Measurements from ENCODE around the gene CYP27C1. TPM values are rescaled to one million over a fixed set of nuclear protein-coding genes. Genes with fewer than 3 reads are reported as not detected.

The CYP27C1 gene
- total RNA-seq, 2 donors from 2014 or later: 1.8 TPM; not detected in 1

GRCh38 chr2:127139766-127140165 is 80.3 kb downstream of the CYP27C1 start:
- TF ChIP-seq POLR2A (IDR thresholded peaks at IDR 0.05) (no peak), CTCF (IDR thresholded peaks at IDR 0.05) (no peak), POLR2AphosphoS5 (IDR thresholded peaks at IDR 0.05) (no peak)
- intact Hi-C loops (cut with DNase I): no loop called here
- 81% methylated on average over 2 of the region's 2 CpGs for WGBS

DNA sequence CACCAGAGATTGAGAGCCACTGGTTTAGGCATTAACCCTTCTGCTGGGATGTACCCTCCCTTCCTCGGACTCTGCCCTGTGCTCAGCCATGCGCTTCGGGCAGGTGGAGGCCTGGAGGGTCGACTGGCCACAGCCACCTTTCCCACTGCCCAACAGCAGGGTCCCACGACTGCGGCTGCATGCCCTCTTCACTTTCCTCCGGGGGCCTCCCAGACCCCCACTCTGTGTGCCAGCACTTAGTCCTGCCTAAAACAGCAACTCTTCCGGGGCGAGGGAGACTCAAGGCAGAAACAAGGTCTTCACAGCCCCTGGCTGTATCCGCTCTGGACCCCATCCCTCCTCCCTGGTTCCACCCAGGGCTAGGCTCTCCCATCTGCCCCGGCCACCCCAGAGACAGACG is 81.8 kb downstream of the CYP27C1 start:
- Histone ChIP-seq H3K4me1 (replicated peaks) (peaks cover 3% of the 10 kb centered on the region), H3K4me3 (no peak overlapping the region), H3K27me3 (replicated peaks; ENCODE audit: insufficient read depth) (no peaks in the 10 kb centered on the region), H3K36me3 (no peaks in the 10 kb centered on the region), H3K27ac (no peak overlapping the region), H3K9me3 (no peaks in the 10 kb centered on the region)
- intact Hi-C loops (cut with DNase I): no loop called here
- 91% methylated on average over 12 of the region's 12 CpGs for WGBS
- DNase-seq (ENCODE audit: low spot score): no peak
- TF ChIP-seq POLR2A (IDR thresholded peaks at IDR 0.05) (no peak), CTCF (IDR thresholded peaks at IDR 0.05) (no peak), POLR2AphosphoS5 (IDR thresholded peaks at IDR 0.05) (no peak)

More at GRCh38 chr2:127139766-127140165, 80.3 kb downstream of the CYP27C1 start:
- Histone ChIP-seq H3K36me3 (no peaks in the 10 kb centered on the region), H3K9me3 (no peaks in the 10 kb centered on the region), H3K27ac (no peak overlapping the region), H3K27me3 (replicated peaks; ENCODE audit: insufficient read depth) (no peaks in the 10 kb centered on the region), H3K4me1 (replicated peaks) (peaks cover 15% of the 10 kb centered on the region), H3K4me3 (no peak overlapping the region)
- no peak for DNase-seq (ENCODE audit: low spot score)

DNA sequence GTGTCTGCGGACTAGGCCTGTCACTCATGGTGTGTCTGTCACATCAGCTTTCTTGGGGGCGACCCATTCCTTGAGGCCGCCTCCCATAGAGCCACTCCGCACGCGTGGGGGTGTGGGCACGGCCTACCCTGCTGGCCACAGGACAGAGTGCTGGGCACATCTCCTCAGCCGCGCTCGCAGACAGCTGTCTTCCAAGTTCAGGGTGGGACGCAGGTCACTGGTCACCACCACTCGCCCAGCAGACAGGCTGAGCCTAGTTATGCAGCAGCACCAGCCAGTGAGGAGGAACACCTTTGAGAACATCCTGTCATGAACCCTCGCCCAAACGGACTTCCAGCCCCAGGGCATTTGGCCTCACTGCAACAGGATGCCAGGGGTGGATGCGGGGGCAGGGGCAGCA is 82.4 kb downstream of the CYP27C1 start:
- 92% methylated on average over 15 of the region's 15 CpGs for WGBS
- no peak overlapping the region for H3K4me3 ChIP-seq
- no peaks in the 10 kb centered on the region for H3K4me1 ChIP-seq (replicated peaks)
- intact Hi-C loops (cut with DNase I): no loop called here
- no peaks in the 10 kb centered on the region for H3K36me3 ChIP-seq
- no peaks in the 10 kb centered on the region for H3K27me3 ChIP-seq (replicated peaks; ENCODE audit: insufficient read depth)
- H3K27ac ChIP-seq: no peak overlapping the region
- TF ChIP-seq CTCF (IDR thresholded peaks at IDR 0.05) (no peak), POLR2AphosphoS5 (IDR thresholded peaks at IDR 0.05) (no peak), POLR2A (IDR thresholded peaks at IDR 0.05) (no peak)
- DNase-seq (ENCODE audit: low spot score): no peak
- no peaks in the 10 kb centered on the region for H3K9me3 ChIP-seq

DNA sequence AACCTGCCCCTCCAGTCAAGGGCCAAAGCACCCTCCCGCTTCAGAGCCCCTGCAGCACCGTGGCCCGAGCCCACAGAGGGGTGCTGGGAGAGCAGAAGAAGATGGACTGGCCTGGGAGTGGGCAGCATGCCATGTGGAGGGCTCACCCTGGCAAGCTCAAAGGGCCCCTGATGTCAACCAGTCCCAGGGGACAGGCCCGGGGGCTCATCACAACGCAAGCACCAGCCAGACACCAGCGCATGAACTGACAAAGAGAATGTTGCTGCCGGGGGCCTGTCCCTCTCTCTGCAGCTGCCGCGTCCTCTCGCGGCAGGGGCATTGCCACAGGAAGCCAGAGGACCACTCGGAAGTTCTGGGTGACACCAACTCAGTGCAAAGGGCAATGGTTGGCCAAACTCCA is 82.9 kb downstream of the CYP27C1 start:
- TF ChIP-seq POLR2A (IDR thresholded peaks at IDR 0.05) (no peak), POLR2AphosphoS5 (IDR thresholded peaks at IDR 0.05) (no peak), CTCF (IDR thresholded peaks at IDR 0.05) (no peak)
- Histone ChIP-seq H3K36me3 (no peaks in the 10 kb centered on the region), H3K27ac (no peak overlapping the region), H3K4me3 (no peak overlapping the region), H3K4me1 (replicated peaks) (no peaks in the 10 kb centered on the region), H3K27me3 (replicated peaks; ENCODE audit: insufficient read depth) (no peaks in the 10 kb centered on the region), H3K9me3 (no peaks in the 10 kb centered on the region)
- WGBS: 87% methylated on average over 4 of the region's 12 CpGs
- DNase-seq (ENCODE audit: low spot score): no peak
- intact Hi-C loops (cut with DNase I): no loop called here
